ENCODE data around the gene GRHL3. TPM values are rescaled to one million over a fixed set of nuclear protein-coding genes. Genes with fewer than 3 reads are reported as not detected.

GRHL3 gene
- polyA plus RNA-seq, 3 donors, result 0.03 TPM; not detected in 2

GRCh38 chr1:24321126-24321525 is 2.0 kb downstream of the GRHL3 start:
- Histone ChIP-seq H3K27ac (ENCODE audit: low read depth in 1 of 2, low read length in 2 of 2) (no peak overlapping the region), H3K27me3 (ENCODE audit: control insufficient read depth in 2 of 2, insufficient read depth in 2 of 2, low read length in 2 of 2) (peaks cover 59 to 85% of the 10 kb centered on the region in 2 donors), H4K20me1 (ENCODE audit: insufficient read depth, low read length) (no peaks in the 10 kb centered on the region), H3K36me3 (replicated peaks in 1 of 2; ENCODE audit: control insufficient read depth in 1 of 2, insufficient read depth in 2 of 2, low read length in 2 of 2) (no peaks in the 10 kb centered on the region), H3K4me2 (replicated peaks; ENCODE audit: extremely low read depth, low read length, poor library complexity, severe bottlenecking) (peak overlapping the region; percentile 92), H3K4me3 (replicated peaks in 1 of 3; ENCODE audit: low read depth in 2 of 3, low read length in 3 of 3) (peak overlapping the region in 2 of 3 experiments; percentile 62 to 80), H3K9ac (ENCODE audit: insufficient read depth, low read length, poor library complexity, severe bottlenecking) (peak overlapping the region; percentile 70), H3K79me2 (ENCODE audit: insufficient read depth, low read length) (no peaks in the 10 kb centered on the region), H2AFZ (ENCODE audit: insufficient read depth, low read depth, low read length, poor library complexity, severe bottlenecking) (peak overlapping the region; percentile 97), H3K4me1 (ENCODE audit: control insufficient read depth in 1 of 2, insufficient read depth in 2 of 2, low read length in 2 of 2) (peaks cover 10 to 29% of the 10 kb centered on the region in 2 donors), H3K9me3 (replicated peaks in 1 of 2; ENCODE audit: control insufficient read depth in 1 of 2, insufficient read depth in 1 of 2, low read length in 2 of 2) (peaks cover 0 to 10% of the 10 kb centered on the region in 2 donors)
- no peak for DNase-seq
- peak overlapping the region; percentile 87 to 99 for H3K4me3 Mint-ChIP-seq
- intact Hi-C loops (cut with micrococcal nuclease), result no loop called here
- WGBS (ENCODE audit: insufficient coverage), result 85% methylated on average over 5 of the region's 8 CpGs
- peaks cover 4 to 22% of the 10 kb centered on the region in 2 donors for H3K36me3 Mint-ChIP-seq
- H3K9me3 Mint-ChIP-seq, result peaks cover 0 to 12% (median 4%) of the 10 kb centered on the region in 7 donors
- TF ChIP-seq CTCF (IDR thresholded peaks at IDR 0.05), result no peak
- peaks cover 71 to 86% (median 72%) of the 10 kb centered on the region in 3 donors for H3K27me3 Mint-ChIP-seq (ENCODE audit: low read depth in 3 of 3)
- no peak overlapping the region for H3K27ac Mint-ChIP-seq
- H3K4me1 Mint-ChIP-seq, result peaks cover 32% of the 10 kb centered on the region

DNA sequence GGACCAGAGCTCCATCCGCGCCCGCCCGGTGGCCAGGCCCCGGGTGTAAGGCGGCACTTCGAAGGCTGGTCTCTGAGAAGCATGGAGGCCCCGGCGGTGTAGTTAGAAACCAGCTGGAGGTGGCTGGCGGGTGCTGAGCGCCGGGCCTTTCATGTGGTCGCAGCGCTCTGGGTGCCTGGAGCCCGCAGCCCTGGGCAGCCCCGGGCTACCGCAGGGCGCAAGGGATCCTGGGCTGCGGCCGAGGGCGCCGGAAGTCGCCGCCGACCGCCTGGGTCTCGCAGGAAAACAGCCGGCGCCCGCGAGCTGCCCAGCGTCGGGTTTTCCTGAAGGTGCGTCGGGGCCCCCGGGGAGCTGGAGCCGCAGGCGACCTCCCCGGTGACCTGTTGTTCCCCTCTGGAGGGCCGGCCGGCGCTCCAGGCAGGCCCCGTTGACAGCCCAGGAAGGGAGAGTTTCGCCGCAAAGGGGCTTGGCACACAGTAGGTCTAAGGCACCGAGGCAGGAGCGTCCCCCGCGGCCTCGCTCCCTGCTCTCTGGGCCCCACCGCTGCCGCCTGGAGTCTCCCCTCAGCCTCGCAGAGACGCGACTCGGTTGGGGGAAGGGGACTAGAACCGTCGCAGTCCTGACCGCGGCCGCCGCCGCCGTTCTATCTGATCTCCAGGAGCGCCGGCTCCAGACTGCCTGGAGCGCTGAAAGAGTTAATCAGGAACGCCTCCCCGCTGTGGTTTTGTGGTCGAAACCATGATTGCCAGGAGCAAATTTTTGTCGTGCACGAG is 2.7 kb downstream of the GRHL3 start:
- Mint-ChIP-seq H3K4me1 (peaks cover 30% of the 10 kb centered on the region), H3K4me3 (peak overlapping the region; percentile 87 to 99), H3K27ac (peak overlapping the region in 3 of 7 donors; percentile 5 to 51 (median 32)), H3K27me3 (ENCODE audit: low read depth in 3 of 3) (peaks cover 71 to 92% (median 73%) of the 10 kb centered on the region in 3 donors), H3K36me3 (peaks cover 4 to 22% of the 10 kb centered on the region in 2 donors), H3K9me3 (peaks cover 0 to 12% (median 4%) of the 10 kb centered on the region in 7 donors)
- H3K27ac ChIP-seq (ENCODE audit: low read depth in 1 of 2, low read length in 2 of 2), result no peak overlapping the region
- H3K4me3 ChIP-seq (replicated peaks in 1 of 3; ENCODE audit: low read depth in 2 of 3, low read length in 3 of 3), result peak overlapping the region; percentile 47 to 80 (median 62)
- H3K9ac ChIP-seq (ENCODE audit: insufficient read depth, low read length, poor library complexity, severe bottlenecking), result peak overlapping the region; percentile 70
- intact Hi-C loops (cut with micrococcal nuclease), result no loop called here
- H3K4me1 ChIP-seq (ENCODE audit: control insufficient read depth in 1 of 2, insufficient read depth in 2 of 2, low read length in 2 of 2), result peaks cover 10 to 25% of the 10 kb centered on the region in 2 donors
- H3K4me2 ChIP-seq (replicated peaks; ENCODE audit: extremely low read depth, low read length, poor library complexity, severe bottlenecking), result peak overlapping the region; percentile 92
- H2AFZ ChIP-seq (ENCODE audit: insufficient read depth, low read depth, low read length, poor library complexity, severe bottlenecking), result peak overlapping the region; percentile 97
- H3K79me2 ChIP-seq (ENCODE audit: insufficient read depth, low read length), result no peaks in the 10 kb centered on the region
- peaks cover 0 to 10% of the 10 kb centered on the region in 2 donors for H3K9me3 ChIP-seq (replicated peaks in 1 of 2; ENCODE audit: control insufficient read depth in 1 of 2, insufficient read depth in 1 of 2, low read length in 2 of 2)
- TF ChIP-seq CTCF (IDR thresholded peaks at IDR 0.05), result no peak
- H4K20me1 ChIP-seq (ENCODE audit: insufficient read depth, low read length), result no peaks in the 10 kb centered on the region
- peak; percentile 15 to 32 (median 28) for DNase-seq
- peaks cover 59 to 90% of the 10 kb centered on the region in 2 donors for H3K27me3 ChIP-seq (ENCODE audit: control insufficient read depth in 2 of 2, insufficient read depth in 2 of 2, low read length in 2 of 2)
- no peaks in the 10 kb centered on the region for H3K36me3 ChIP-seq (replicated peaks in 1 of 2; ENCODE audit: control insufficient read depth in 1 of 2, insufficient read depth in 2 of 2, low read length in 2 of 2)
- WGBS (ENCODE audit: insufficient coverage), result 1% methylated on average over 72 of the region's 72 CpGs
